Uterus (tissue), 2 donors: ENCODE results near the gene SNRK.

ENCODE experiments used
- CTCF ChIP-seq, 4 experiments: fragments of 200-600 bp in 2 of 4; fragments of 450-650 bp in 2 of 4; sonication (generic) in 2 of 4; IDR thresholded peaks; one replicate each; pipeline ENCODE4 v1.5.1; 2016 to 2019; ENCODE audit warnings: antibody characterized with exemption in 4 of 4, mild to moderate bottlenecking in 2 of 4, moderate library complexity in 1 of 4
- POLR2A ChIP-seq, 2 donors: fragments of 450-650 bp; IDR thresholded peaks; one replicate each; pipeline ENCODE4 v1.6.1; 2016; ENCODE audit warnings: antibody characterized with exemption in 2 of 2, mild to moderate bottlenecking in 1 of 2, moderate library complexity in 1 of 2

- TF ChIP-seq CTCF (IDR thresholded peaks at IDR 0.05) = no peak
- no peak for TF ChIP-seq POLR2A (IDR thresholded peaks at IDR 0.05)
Observed at GRCh38 chr3:43247561-43248184, 38.7 kb upstream of the SNRK start.
